H1 (cell line): ENCODE results near the gene TTBK1. TPM values are rescaled to one million over a fixed set of nuclear protein-coding genes. Genes with fewer than 3 reads are reported as not detected.

Experiments
- CTCF ChIA-PET: fragments of 300-600 bp; sonication (Branson Sonifier 250); formaldehyde crosslinking; loops from one replicate; lab custom pipeline; 2021; ENCODE audit not compliant: partially characterized antibody; lab: Charles Lee
- POLR2A ChIA-PET: fragments of 300-600 bp; sonication (Branson Sonifier 250); formaldehyde crosslinking; loops from one replicate; lab custom pipeline; 2021; ENCODE audit warnings: inconsistent platforms; ENCODE audit not compliant: partially characterized antibody; lab: Charles Lee
- DNase-seq, 2 experiments: peaks; one replicate each; pipeline versions ENCODE4 v3.0.0 to v3.0.0-alpha.2; 2010 to 2022; ENCODE audit warnings: low spot score in 2 of 2, low read depth in 1 of 2, mixed read lengths in 1 of 2
- FAIRE-seq: peaks from 2 replicates; lab custom pipeline; 2011; peaks lifted over from hg19 to GRCh38; lab: Jason Lieb, UNC
- H2AFZ ChIP-seq: 2 replicates; pipeline ENCODE4 v1.8.1; 2012; ENCODE audit warnings: low read length, inconsistent platforms
- H2AK5ac ChIP-seq: 2 replicates; pipeline ENCODE4 v1.6.1; 2013; ENCODE audit warnings: low read depth, low read length
- H2BK120ac ChIP-seq: replicated peaks from 2 replicates; pipeline ENCODE3; 2013; ENCODE audit warnings: low read depth, low read length, inconsistent platforms
- H2BK12ac ChIP-seq: 2 replicates; pipeline ENCODE4 v1.6.1; 2013; ENCODE audit warnings: low read depth, low read length
- H2BK15ac ChIP-seq: 2 replicates; pipeline ENCODE4 v1.6.1; 2013; ENCODE audit warnings: low read length
- H2BK20ac ChIP-seq: 2 replicates; pipeline ENCODE4 v1.6.1; 2013; ENCODE audit warnings: low read length
- H2BK5ac ChIP-seq: 2 replicates; pipeline ENCODE4 v1.6.1; 2013; ENCODE audit warnings: low read depth, low read length
- H3K14ac ChIP-seq: 2 replicates; pipeline ENCODE4 v1.6.1; 2013; ENCODE audit warnings: inconsistent platforms; ENCODE audit not compliant: insufficient read length
- H3K18ac ChIP-seq: 2 replicates; pipeline ENCODE4 v1.6.1; 2013; ENCODE audit warnings: low read length; ENCODE audit errors: extremely low read depth
- H3K23ac ChIP-seq: 2 replicates; pipeline ENCODE4 v1.6.1; 2013; ENCODE audit warnings: inconsistent platforms; ENCODE audit not compliant: insufficient read length
- H3K23me2 ChIP-seq: 2 replicates; pipeline ENCODE4 v1.6.1; 2013; ENCODE audit warnings: low read depth, low read length
- H3K27ac ChIP-seq: 2 replicates; pipeline ENCODE4 v1.6.1; 2011; ENCODE audit warnings: low read depth, low read length, inconsistent platforms
- H3K27me3 ChIP-seq, 4 experiments: replicated peaks in 1 of 4; 1 replicate in 1 of 4; 2 replicates in 3 of 4; pipeline versions ENCODE4 v1.6.1 to v1.8.1; 2011 to 2013; ENCODE audit warnings: low read length in 3 of 4, mild to moderate bottlenecking in 3 of 4, inconsistent platforms in 2 of 4, mixed read lengths in 2 of 4, moderate library complexity in 1 of 4; ENCODE audit not compliant: control insufficient read depth in 3 of 4, insufficient read depth in 3 of 4; ENCODE audit errors: extremely low read depth in 1 of 4
- H3K36me3 ChIP-seq, 4 experiments: 2 replicates each; pipeline versions ENCODE4 v1.6.1 to v1.8.1; 2011 to 2013; ENCODE audit warnings: mild to moderate bottlenecking in 4 of 4, low read length in 3 of 4, moderate library complexity in 2 of 4, control low read depth in 1 of 4, inconsistent platforms in 1 of 4; ENCODE audit not compliant: insufficient read depth in 4 of 4, control insufficient read depth in 2 of 4
- H3K4ac ChIP-seq: replicated peaks from 2 replicates; pipeline ENCODE3; 2013; ENCODE audit warnings: low read length, low read depth, mixed read lengths, inconsistent platforms; ENCODE audit not compliant: insufficient read length
- H3K4me1 ChIP-seq, 4 experiments: replicated peaks in 1 of 4; 1 replicate in 1 of 4; 2 replicates in 3 of 4; pipeline versions ENCODE4 v1.6.1 to v1.8.1; 2011 to 2013; ENCODE audit warnings: low read length in 3 of 4, inconsistent platforms in 2 of 4, mixed read lengths in 1 of 4; ENCODE audit not compliant: insufficient read depth in 4 of 4, control insufficient read depth in 3 of 4
- H3K4me2 ChIP-seq, 2 experiments: 2 replicates each; pipeline versions ENCODE4 v1.6.1 to v1.8.1; 2011 to 2013; ENCODE audit warnings: low read depth in 2 of 2, low read length in 2 of 2, control low read depth in 1 of 2, inconsistent platforms in 1 of 2, mild to moderate bottlenecking in 1 of 2; ENCODE audit not compliant: insufficient read depth in 1 of 2
- H3K4me3 ChIP-seq, 4 experiments: fragments of 200-600, 300-600 bp in 1 of 4; sonication (generic), shearing (Covaris generic), sonication (Bioruptor Twin) in 1 of 4; 2 replicates each; pipeline versions ENCODE4 v1.5.1 to v1.8.1; 2011 to 2016; ENCODE audit warnings: low read length in 4 of 4, low read depth in 3 of 4, control low read depth in 2 of 4, inconsistent platforms in 2 of 4, mild to moderate bottlenecking in 2 of 4, mixed read lengths in 1 of 4, moderate library complexity in 1 of 4; ENCODE audit not compliant: insufficient read depth in 2 of 4; ENCODE audit errors: extremely low read depth in 1 of 4
- H3K56ac ChIP-seq: replicated peaks from 2 replicates; pipeline ENCODE3; 2013; ENCODE audit warnings: low read depth, mild to moderate bottlenecking, mixed read lengths, low read length, inconsistent platforms; ENCODE audit not compliant: insufficient read length
- H3K79me1 ChIP-seq: 2 replicates; pipeline ENCODE4 v1.6.1; 2013; ENCODE audit warnings: low read depth, low read length, control low read depth
- H3K79me2 ChIP-seq, 2 experiments: 2 replicates each; pipeline versions ENCODE4 v1.6.1 to v1.8.1; 2012 to 2013; ENCODE audit warnings: low read length in 2 of 2, mild to moderate bottlenecking in 2 of 2, inconsistent platforms in 1 of 2; ENCODE audit not compliant: insufficient read depth in 2 of 2, control insufficient read depth in 1 of 2
- H3K9ac ChIP-seq, 4 experiments: replicated peaks in 1 of 4; 1 replicate in 1 of 4; 2 replicates in 3 of 4; pipeline versions ENCODE4 v1.6.1 to v1.8.1; 2011 to 2013; ENCODE audit warnings: low read depth in 3 of 4, low read length in 3 of 4, control low read depth in 2 of 4, mild to moderate bottlenecking in 2 of 4, moderate library complexity in 2 of 4, inconsistent platforms in 1 of 4; ENCODE audit errors: extremely low read depth in 1 of 4
- H3K9me3 ChIP-seq, 2 experiments: 2 replicates each; pipeline versions ENCODE4 v1.6.1 to v1.8.1; 2012 to 2013; ENCODE audit warnings: mild to moderate bottlenecking in 2 of 2, moderate library complexity in 2 of 2, control low read depth in 1 of 2, inconsistent platforms in 1 of 2, low read depth in 1 of 2, low read length in 1 of 2, mixed read lengths in 1 of 2; ENCODE audit not compliant: insufficient read depth in 2 of 2
- H4K20me1 ChIP-seq, 2 experiments: replicated peaks in 1 of 2; 2 replicates each; pipeline versions ENCODE3 to v1.8.1; 2011 to 2013; ENCODE audit warnings: inconsistent platforms in 2 of 2, low read length in 2 of 2, mild to moderate bottlenecking in 1 of 2; ENCODE audit not compliant: insufficient read depth in 2 of 2, control insufficient read depth in 1 of 2
- H4K5ac ChIP-seq: 2 replicates; pipeline ENCODE4 v1.6.1; 2013; ENCODE audit warnings: low read length, low read depth, mixed read lengths, inconsistent platforms; ENCODE audit not compliant: insufficient read length
- H4K8ac ChIP-seq: 2 replicates; pipeline ENCODE4 v1.8.0; 2013; ENCODE audit warnings: mild to moderate bottlenecking, moderate library complexity, low read length, inconsistent platforms; ENCODE audit not compliant: insufficient read depth; ENCODE audit errors: extremely low read depth
- H4K91ac ChIP-seq: replicated peaks from 2 replicates; pipeline ENCODE3; 2013; ENCODE audit warnings: low read length, mixed read lengths, inconsistent platforms; ENCODE audit not compliant: insufficient read length
- CBX8 ChIP-seq: fragments of 300-800, 300-1000 bp; sonication (generic); IDR thresholded peaks from 2 replicates; pipeline ENCODE4 v1.7.1; 2016; ENCODE audit warnings: low read depth, low read length, borderline replicate concordance
- CREB1 ChIP-seq: IDR thresholded peaks from 2 replicates; pipeline ENCODE4 v1.6.1; 2012; ENCODE audit warnings: inconsistent platforms
- GABPA ChIP-seq: IDR thresholded peaks from 2 replicates; pipeline ENCODE4 v1.6.1; 2011; ENCODE audit warnings: mild to moderate bottlenecking, low read length, moderate library complexity, borderline replicate concordance; ENCODE audit not compliant: insufficient read depth
- JUN ChIP-seq: IDR thresholded peaks from 2 replicates; pipeline ENCODE4 v1.6.1; 2011; ENCODE audit warnings: low read depth, mild to moderate bottlenecking, improper control_type of control experiment, low read length
- RFX5 ChIP-seq: IDR thresholded peaks from 2 replicates; pipeline ENCODE4 v1.6.1; 2011; ENCODE audit warnings: low read depth, low read length, improper control_type of control experiment, borderline replicate concordance
- SIN3A ChIP-seq, 2 experiments: IDR thresholded peaks in 1 of 2; conservative IDR thresholded peaks in 1 of 2; 2 replicates each; pipeline ENCODE4 v1.6.1; 2011 to 2012; ENCODE audit warnings: low read length in 2 of 2, improper control_type of control experiment in 1 of 2, low read depth in 1 of 2, mild to moderate bottlenecking in 1 of 2
- SIX5 ChIP-seq: IDR thresholded peaks from 2 replicates; pipeline ENCODE4 v1.6.1; 2011; ENCODE audit warnings: mild to moderate bottlenecking, low read depth, low read length
- TBP ChIP-seq: IDR thresholded peaks from 2 replicates; pipeline ENCODE4 v1.6.1; 2011; ENCODE audit warnings: low read depth, low read length, improper control_type of control experiment
- WGBS, 2 experiments: shearing (Covaris generic) in 1 of 2; methylation state at CpG; one replicate each; pipeline versions ENCODE4 v1.1.6 to v1.1.7; 2013 to 2015; ENCODE audit warnings: low lambda C conversion rate in 2 of 2, mixed read lengths in 2 of 2, inconsistent platforms in 1 of 2, low coverage in 1 of 2, missing lambda C conversion rate in 1 of 2; ENCODE audit not compliant: insufficient replicate concordance in 2 of 2, insufficient coverage in 1 of 2, insufficient read length in 1 of 2; ENCODE audit errors: extremely low coverage in 1 of 2, missing lambda C conversion rate in 1 of 2; 5-methylcytosine and 5-hydroxymethylcytosine counted together
- polyA plus RNA-seq, 7 experiments: library from polyadenylated mRNA; depleted of rRNA in 3 of 7; stranded (reverse) in 5 of 7; unstranded in 2 of 7; fragments of >200 nt in 5 of 7; fragments of 200-250 nt in 2 of 7; gene quantifications; 1 replicate in 5 of 7; 2 replicates in 1 of 7; 4 replicates in 1 of 7; pipeline versions ENCODE4 v1.2.1 to v1.2.3, GENCODE V29; 2011 to 2013; ENCODE audit warnings: missing spikeins in 2 of 7, mixed read lengths in 2 of 7
- total RNA-seq: library from RNA; stranded (reverse); fragmentation: NEBNext Ultra II Directional; extraction: Animal tissue kit (Norgen Biotek cat#: 25700); gene quantifications from 2 replicates; pipeline ENCODE4 v1.2.1, GENCODE V29; 2021
- TF ChIP-seq, protein P1 (sequence below): IDR thresholded peaks from 2 replicates; pipeline ENCODE4 v1.6.1; 2011; ENCODE audit warnings: low read length, improper control_type of control experiment

Gene TTBK1
- total and polyA plus RNA-seq, 2 of the 8 experiments (the other 6 are each of a cell fraction or from before 2014, with no cell fraction given), result 0.53 to 1.6 TPM

DNA sequence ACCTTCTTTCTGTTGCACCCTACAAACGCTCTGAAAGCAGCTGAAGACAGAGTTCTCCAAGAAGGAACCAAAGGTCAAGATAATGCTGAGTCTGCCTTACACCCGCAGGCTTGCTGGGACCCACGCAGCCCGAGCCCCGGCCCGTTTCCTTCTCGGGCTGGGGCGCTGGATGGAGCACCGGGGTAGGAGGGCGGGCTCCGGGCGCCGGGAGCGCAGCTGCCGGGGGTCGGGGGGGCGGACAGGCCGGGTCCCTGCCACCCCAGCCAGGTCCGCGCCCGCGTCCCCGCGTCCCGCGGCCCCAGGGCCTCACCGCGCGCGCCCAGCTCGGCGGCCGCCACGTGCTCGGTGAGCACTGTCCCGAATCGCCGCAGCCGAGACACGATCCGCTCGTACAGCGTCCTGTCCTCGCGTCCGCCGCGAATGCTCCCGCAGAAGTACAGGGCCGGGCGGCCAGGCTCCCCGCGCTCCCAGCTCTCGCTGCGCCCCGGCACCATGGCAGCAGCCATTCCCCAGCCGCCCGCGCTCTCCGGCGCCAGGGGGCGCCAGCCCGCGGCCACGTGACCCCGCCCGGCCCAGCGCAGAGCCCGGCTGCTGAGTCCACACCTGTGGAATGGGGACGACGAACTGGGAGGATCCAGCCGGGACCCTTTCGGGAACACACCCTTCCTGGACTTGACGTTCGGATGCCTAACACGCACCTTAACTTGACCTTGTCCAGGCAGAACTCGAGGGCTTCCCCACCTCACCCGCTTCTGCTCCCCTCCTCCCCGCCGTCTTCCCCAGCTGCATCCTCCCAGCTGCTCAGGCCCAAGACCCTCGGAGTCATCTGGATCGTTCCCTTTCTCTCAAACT lies 14.1 kb upstream of the TTBK1 start, which contains the start of gene DNPH1:
Gene DNPH1 (minus strand): TSS at position 531 of the 852 bp plus-strand sequence. CDS start 25 bp downstream, at position 506.
- DNase-seq (peak; percentile 36 to 94), FAIRE-seq (no peak)
- Histone ChIP-seq H3K4me2 (peak within 1 kb of the TSS; percentile 36 to 73), H3K9me3 (no peaks in the 10 kb centered on the region), H3K9ac (peak within 1 kb of the TSS; percentile 62 to 80 (median 77)), H3K56ac (peak within 1 kb of the TSS; percentile 5), H2BK120ac (peak within 1 kb of the TSS; percentile 57), H3K18ac (peak within 1 kb of the TSS; percentile 87), H4K91ac (peak within 1 kb of the TSS; percentile 95), H3K79me1 (no peaks in the 10 kb centered on the region), H3K27me3 (peaks cover 3 to 22% (median 17%) of the 10 kb centered on the region in 4 experiments), H3K23me2 (peaks cover 5% of the 10 kb centered on the region; the same call in 1 of the 2 replicates), H4K8ac (peak within 1 kb of the TSS; percentile 87), H2AFZ (peak within 1 kb of the TSS; percentile 100), H3K36me3 (no peaks in the 10 kb centered on the region), H3K14ac (no peak within 1 kb of the TSS), H3K4me1 (peaks cover 0 to 4% (median 4%) of the 10 kb centered on the region in 4 experiments; a peak in 4 of 7 replicates), H3K27ac (no peak within 1 kb of the TSS), H2AK5ac (0 out of 2 replicates have a peak within 1 kb of the TSS, but pooled peaks have one; percentile 65), H4K5ac (peak within 1 kb of the TSS; percentile 83), H3K4me3 (peak within 1 kb of the TSS; percentile 56 to 74 (median 58)), H4K20me1 (no peaks in the 10 kb centered on the region), H2BK20ac (peak within 1 kb of the TSS; percentile 48; the same call in 1 of the 2 replicates), H3K4ac (peak within 1 kb of the TSS; percentile 65), H2BK15ac (no peak within 1 kb of the TSS; the same call in 1 of the 2 replicates), H3K79me2 (no peaks in the 10 kb centered on the region), H3K23ac (no peak within 1 kb of the TSS), H2BK12ac (peak within 1 kb of the TSS; percentile 90; the same call in 1 of the 2 replicates), H2BK5ac (peak within 1 kb of the TSS; percentile 71)
- WGBS, 2 experiments, result 9% methylated on average over 56 of the region's 82 CpGs; no CpG with 5 or more reads in 1 of the 2 experiments
- POLR2A ChIA-PET, result interaction anchor here (0.8 to 2.9 kb wide), 20 partner anchors 9 to 170 kb away, joined by 3 to 19 read pairs (median 5); partner anchors contain the start of genes CUL9, KLC4, MRPL2 and SRF
- CTCF ChIA-PET, result interaction anchor here (0.5 to 5.6 kb wide), 28 partner anchors 9 to 280 kb away, joined by 3 to 33 read pairs (median 4); partner anchors contain the start of genes SLC22A7 and TTBK1
- TF ChIP-seq SIX5 (no peak), GABPA (peak; percentile 60; the same call in 1 of the 2 replicates), CBX8 (no peak), RFX5 (no peak), CREB1 (no peak), JUN (no peak), SIN3A (conservative IDR thresholded peaks at IDR 0.05 in 1 of 2, IDR thresholded peaks at IDR 0.05 in 1 of 2; ENCODE audit: low read depth in 1 of 2, low read length in 2 of 2) (0 out of 4 replicates have a peak, but pooled peaks of 1 of the 2 experiments have one; percentile 44), TBP (peak; percentile 78; the same call in 1 of the 2 replicates)
- TF ChIP-seq, protein P1, sequence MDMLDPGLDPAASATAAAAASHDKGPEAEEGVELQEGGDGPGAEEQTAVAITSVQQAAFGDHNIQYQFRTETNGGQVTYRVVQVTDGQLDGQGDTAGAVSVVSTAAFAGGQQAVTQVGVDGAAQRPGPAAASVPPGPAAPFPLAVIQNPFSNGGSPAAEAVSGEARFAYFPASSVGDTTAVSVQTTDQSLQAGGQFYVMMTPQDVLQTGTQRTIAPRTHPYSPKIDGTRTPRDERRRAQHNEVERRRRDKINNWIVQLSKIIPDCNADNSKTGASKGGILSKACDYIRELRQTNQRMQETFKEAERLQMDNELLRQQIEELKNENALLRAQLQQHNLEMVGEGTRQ, result peak; percentile 96
